Peyer's patch (tissue), 4 donors: ENCODE results near the gene ASIC4.

Source experiments
- POLR2A ChIP-seq, 2 donors: fragments of 450-650 bp; IDR thresholded peaks; one replicate each; pipeline ENCODE4 v1.5.1; 2017; ENCODE audit warnings: antibody characterized with exemption in 2 of 2, mild to moderate bottlenecking in 2 of 2, moderate library complexity in 2 of 2
- TF ChIP-seq, protein P1 (sequence below), 6 experiments: fragments of 450-650 bp in 4 of 6; fragments of 200-600 bp in 2 of 6; sonication (generic) in 1 of 6; IDR thresholded peaks; one replicate each; pipeline ENCODE4 v1.5.1; 2017 to 2019; ENCODE audit warnings: antibody characterized with exemption in 6 of 6, mild to moderate bottlenecking in 3 of 6, moderate library complexity in 1 of 6

DNA sequence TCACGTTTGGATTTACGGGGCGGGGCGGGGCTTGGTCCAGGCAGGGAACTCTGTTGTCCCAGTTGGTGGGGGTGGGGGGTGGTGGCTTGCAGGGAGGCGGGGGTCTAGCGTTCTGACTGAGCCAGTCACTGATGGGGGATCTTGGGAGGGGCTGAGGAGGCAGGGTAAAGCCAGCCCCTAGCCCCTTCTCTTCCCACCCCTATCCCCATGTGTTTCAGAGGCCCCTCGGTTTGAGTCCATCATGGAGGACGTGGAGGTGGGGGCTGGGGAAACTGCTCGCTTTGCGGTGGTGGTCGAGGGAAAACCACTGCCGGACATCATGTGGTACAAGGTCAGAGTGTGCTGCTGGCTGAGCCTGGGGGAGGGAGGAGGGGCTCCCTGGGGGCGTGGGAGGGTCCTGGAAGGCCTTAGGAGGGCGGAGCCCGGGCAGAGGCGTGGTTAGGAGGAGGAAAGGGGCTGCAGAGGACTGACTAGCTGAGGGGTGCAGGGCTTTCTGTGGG is 37.6 kb upstream of the ASIC4 start:
- TF ChIP-seq, protein P1, sequence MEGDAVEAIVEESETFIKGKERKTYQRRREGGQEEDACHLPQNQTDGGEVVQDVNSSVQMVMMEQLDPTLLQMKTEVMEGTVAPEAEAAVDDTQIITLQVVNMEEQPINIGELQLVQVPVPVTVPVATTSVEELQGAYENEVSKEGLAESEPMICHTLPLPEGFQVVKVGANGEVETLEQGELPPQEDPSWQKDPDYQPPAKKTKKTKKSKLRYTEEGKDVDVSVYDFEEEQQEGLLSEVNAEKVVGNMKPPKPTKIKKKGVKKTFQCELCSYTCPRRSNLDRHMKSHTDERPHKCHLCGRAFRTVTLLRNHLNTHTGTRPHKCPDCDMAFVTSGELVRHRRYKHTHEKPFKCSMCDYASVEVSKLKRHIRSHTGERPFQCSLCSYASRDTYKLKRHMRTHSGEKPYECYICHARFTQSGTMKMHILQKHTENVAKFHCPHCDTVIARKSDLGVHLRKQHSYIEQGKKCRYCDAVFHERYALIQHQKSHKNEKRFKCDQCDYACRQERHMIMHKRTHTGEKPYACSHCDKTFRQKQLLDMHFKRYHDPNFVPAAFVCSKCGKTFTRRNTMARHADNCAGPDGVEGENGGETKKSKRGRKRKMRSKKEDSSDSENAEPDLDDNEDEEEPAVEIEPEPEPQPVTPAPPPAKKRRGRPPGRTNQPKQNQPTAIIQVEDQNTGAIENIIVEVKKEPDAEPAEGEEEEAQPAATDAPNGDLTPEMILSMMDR (IDR thresholded peaks at IDR 0.05), result no peak
- TF ChIP-seq POLR2A (IDR thresholded peaks at IDR 0.05), result no peak
